Right atrium auricular region (tissue), 2 donors: ENCODE results near the gene CTNND2. TPM values are rescaled to one million over a fixed set of nuclear protein-coding genes. Genes with fewer than 3 reads are reported as not detected.
A peak's percentile ranks its signal among the peaks of the same experiment; 100 is the strongest.
"Not testable (repeated sequence)": the region's sequence is repeated elsewhere in the genome, so short reads cannot be mapped to it uniquely, and the experiment has no call there.

Experiments
- DNase-seq: peaks from one replicate; pipeline ENCODE4 v3.0.0-alpha.2; 2019; ENCODE audit warnings: low spot score
- H3K27ac ChIP-seq, 2 donors: fragments of 200-600 bp; sonication (generic); 1 replicate in 1 of 2; 2 replicates in 1 of 2; pipeline ENCODE4 v1.5.1; 2016 to 2019
- H3K27me3 ChIP-seq, 2 donors: fragments of 200-600 bp; sonication (generic); one replicate each; pipeline versions ENCODE4 v1.5.1 to v1.6.0; 2017 to 2019
- H3K36me3 ChIP-seq: fragments of 200-600 bp; sonication (generic); one replicate; pipeline ENCODE4 v1.5.1; 2016
- H3K4me1 ChIP-seq, 2 donors: fragments of 200-600 bp; sonication (generic); one replicate each; pipeline versions ENCODE4 v1.5.1 to v1.6.0; 2017 to 2019
- H3K4me3 ChIP-seq, 2 donors: fragments of 200-600 bp; sonication (generic); 1 replicate in 1 of 2; 2 replicates in 1 of 2; pipeline ENCODE4 v1.5.1; 2017 to 2019; ENCODE audit warnings: mild to moderate bottlenecking in 1 of 2, moderate library complexity in 1 of 2
- H3K9me3 ChIP-seq, 2 donors: fragments of 200-600 bp; sonication (generic); one replicate each; pipeline ENCODE4 v1.5.1; 2019
- CTCF ChIP-seq, 2 donors: fragments of 200-600 bp; sonication (generic); IDR thresholded peaks; one replicate each; pipeline ENCODE4 v1.5.1; 2019; ENCODE audit warnings: antibody characterized with exemption in 2 of 2
- total RNA-seq, 2 donors: library from RNA; depleted of rRNA; stranded (reverse); fragments of >200 nt; gene quantifications; one replicate each; pipeline ENCODE4 v1.1.0, GENCODE V29; 2016

CTNND2 gene
- total RNA-seq, 2 donors from 2014 or later = 8.6 to 9.0 TPM

- no peak for DNase-seq
- peaks cover 0 to 4% of the 10 kb centered on the region in 2 donors for H3K9me3 ChIP-seq
- TF ChIP-seq CTCF (IDR thresholded peaks at IDR 0.05) = no peak
Measured at GRCh38 chr5:11007269-11007870, 896.9 kb downstream of the CTNND2 start.

GRCh38 chr5:11004523-11004922 lies 899.7 kb downstream of the CTNND2 start:
- H3K4me3 ChIP-seq, DNase-seq, H3K4me1 ChIP-seq, H3K36me3 ChIP-seq, H3K27me3 ChIP-seq, H3K9me3 ChIP-seq, H3K27ac ChIP-seq: not testable (repeated sequence)

More at GRCh38 chr5:11007269-11007870, 896.9 kb downstream of the CTNND2 start:
- Histone ChIP-seq H3K4me3 (no peak overlapping the region), H3K36me3 (no peaks in the 10 kb centered on the region), H3K27me3 (no peaks in the 10 kb centered on the region), H3K4me1 (peaks cover 0 to 16% of the 10 kb centered on the region in 2 donors), H3K27ac (no peak overlapping the region)

DNA sequence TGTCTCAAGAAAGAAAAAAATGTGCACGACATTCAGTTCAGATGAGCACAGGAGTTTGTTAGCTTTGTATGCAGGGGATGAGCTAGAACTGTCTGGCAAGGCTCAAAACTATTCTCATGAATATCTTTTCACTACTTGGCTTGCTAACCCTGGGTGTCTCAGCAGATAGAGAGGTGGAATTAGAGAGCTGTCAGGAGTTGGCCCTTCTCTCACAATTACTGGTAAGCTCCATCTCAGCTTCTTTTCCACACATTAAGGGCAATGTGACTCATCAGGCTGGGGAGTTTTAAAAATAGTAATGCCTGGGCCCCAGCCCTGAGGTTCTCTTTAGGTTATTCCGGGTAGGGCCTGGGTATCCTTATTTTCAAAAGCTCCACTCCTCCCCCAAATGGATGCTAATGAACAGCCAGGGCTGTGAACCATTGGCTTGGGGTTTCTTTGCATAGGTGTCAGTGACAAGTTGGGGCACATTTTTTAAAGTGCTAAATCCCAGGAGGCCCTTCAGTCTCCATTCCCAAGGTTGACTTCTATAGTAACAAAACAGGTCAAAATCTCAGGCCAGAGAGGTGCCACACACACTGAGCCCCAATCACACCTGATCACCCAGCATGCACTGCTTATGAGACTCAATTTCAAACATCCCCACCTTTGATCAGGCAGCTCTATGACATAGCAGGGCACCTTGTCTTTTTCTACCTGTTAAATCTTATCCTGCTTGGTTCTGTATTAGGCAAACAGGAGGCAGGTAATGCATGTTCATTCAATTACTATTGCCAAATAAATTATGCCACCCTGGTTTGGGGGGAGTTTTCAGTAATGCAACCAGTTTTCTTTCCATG lies 903.5 kb downstream of the CTNND2 start:
- H3K4me3 ChIP-seq = no peak overlapping the region
- no peak for TF ChIP-seq CTCF (IDR thresholded peaks at IDR 0.05)
- H3K9me3 ChIP-seq = no peaks in the 10 kb centered on the region
- H3K36me3 ChIP-seq = no peaks in the 10 kb centered on the region
- peak overlapping the region; percentile 77 to 88 for H3K27ac ChIP-seq
- DNase-seq = no peak
- no peaks in the 10 kb centered on the region for H3K27me3 ChIP-seq
- H3K4me1 ChIP-seq = peaks cover 0 to 10% of the 10 kb centered on the region in 2 donors

DNA sequence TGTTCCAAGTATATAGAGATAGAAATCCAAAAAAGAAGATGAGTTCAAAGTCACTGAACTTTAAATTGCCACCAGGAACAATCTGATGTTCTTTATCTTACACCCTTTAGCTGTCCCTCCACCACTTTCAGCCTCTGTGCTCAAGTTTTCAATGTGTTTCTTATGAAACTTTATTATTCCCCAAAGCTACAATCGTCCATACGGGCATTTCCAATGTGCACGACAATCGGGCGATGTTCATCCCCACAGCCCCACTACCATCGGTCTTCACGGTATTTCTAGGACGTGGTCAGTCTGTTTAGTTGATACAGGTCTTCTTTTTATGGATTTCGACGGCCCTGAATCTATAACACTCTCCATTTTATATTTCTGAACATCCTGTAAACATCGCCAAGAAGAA lies 904.5 kb downstream of the CTNND2 start:
- no peaks in the 10 kb centered on the region for H3K27me3 ChIP-seq
- H3K4me1 ChIP-seq = peaks cover 0 to 10% of the 10 kb centered on the region in 2 donors
- H3K36me3 ChIP-seq = no peaks in the 10 kb centered on the region
- no peak overlapping the region for H3K4me3 ChIP-seq
- H3K9me3 ChIP-seq = no peaks in the 10 kb centered on the region
- peak overlapping the region; percentile 77 to 88 for H3K27ac ChIP-seq
- TF ChIP-seq CTCF (IDR thresholded peaks at IDR 0.05) = no peak
- no peak for DNase-seq

DNA sequence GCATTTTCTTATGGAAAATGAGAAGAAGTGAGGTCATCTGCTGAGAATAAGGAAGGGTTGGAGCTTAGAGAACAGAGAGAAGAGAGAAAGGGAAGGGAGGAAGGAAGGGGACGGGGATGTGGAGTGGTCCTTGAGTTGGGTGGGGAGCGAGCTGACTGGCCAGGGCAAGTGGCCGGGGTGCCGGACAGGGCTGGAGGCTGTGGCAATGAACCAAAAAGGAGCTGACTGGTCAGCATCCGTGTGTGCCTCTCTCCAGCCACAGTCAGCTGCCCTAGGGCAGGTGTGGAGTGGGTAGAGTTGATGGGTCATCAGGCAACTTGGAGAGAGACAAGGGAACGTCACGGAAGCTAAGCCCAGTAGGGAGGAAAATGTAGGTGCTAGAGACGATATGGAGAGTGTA lies 908.4 kb downstream of the CTNND2 start:
- no peak for TF ChIP-seq CTCF (IDR thresholded peaks at IDR 0.05)
- no peak overlapping the region for H3K27ac ChIP-seq
- no peaks in the 10 kb centered on the region for H3K36me3 ChIP-seq

More for the DNA sequence above, 908.4 kb downstream of the CTNND2 start:
- Histone ChIP-seq H3K4me1 (peaks cover 0 to 6% of the 10 kb centered on the region in 2 donors), H3K27me3 (no peaks in the 10 kb centered on the region), H3K4me3 (no peak overlapping the region), H3K9me3 (no peaks in the 10 kb centered on the region)
- DNase-seq = no peak
